ENCODE measurements around the gene MYRF.

DNA sequence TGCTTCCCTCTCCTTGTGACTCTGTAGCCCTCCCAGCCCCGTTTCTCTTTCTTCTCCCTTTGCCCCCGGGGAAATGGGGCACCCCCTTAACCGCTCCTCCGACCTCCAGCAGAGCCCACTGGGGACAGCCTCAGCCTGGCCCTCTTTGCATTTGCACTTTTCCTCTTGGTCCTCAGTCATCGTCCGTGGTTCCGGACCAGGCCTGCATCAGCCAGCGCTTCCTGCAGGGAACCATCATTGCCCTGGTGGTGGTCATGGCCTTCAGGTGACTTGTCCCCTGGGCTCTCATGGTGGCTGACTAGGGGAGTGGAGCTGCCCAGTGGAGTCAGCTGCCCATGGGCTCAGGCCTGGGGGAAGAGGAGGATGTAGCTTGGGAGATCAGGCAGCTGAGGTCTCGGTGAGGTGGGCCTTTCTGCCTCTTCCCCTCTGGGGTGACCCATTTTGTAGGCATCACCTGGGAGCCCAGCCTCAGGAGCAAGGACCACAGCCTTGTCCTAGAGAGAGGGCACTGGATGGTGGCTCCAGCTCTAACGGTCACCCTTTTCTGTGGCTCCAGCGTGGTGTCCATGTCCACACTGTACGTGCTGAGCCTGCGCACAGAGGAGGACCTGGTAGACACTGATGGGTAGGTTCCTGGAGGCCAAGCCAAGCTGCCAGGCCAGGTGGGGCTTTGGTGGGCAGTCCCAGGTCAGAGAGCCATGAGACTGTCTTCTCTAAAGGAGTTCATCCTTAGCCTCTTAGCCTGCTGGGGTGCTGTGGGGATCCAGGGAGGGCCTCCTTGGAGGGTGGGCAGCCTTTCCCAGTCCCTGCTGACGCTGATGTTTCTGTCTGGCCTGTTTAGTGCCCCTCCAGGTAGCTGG, 27.5 kb downstream of the MYRF start:
- TF ChIP-seq, protein P1, sequence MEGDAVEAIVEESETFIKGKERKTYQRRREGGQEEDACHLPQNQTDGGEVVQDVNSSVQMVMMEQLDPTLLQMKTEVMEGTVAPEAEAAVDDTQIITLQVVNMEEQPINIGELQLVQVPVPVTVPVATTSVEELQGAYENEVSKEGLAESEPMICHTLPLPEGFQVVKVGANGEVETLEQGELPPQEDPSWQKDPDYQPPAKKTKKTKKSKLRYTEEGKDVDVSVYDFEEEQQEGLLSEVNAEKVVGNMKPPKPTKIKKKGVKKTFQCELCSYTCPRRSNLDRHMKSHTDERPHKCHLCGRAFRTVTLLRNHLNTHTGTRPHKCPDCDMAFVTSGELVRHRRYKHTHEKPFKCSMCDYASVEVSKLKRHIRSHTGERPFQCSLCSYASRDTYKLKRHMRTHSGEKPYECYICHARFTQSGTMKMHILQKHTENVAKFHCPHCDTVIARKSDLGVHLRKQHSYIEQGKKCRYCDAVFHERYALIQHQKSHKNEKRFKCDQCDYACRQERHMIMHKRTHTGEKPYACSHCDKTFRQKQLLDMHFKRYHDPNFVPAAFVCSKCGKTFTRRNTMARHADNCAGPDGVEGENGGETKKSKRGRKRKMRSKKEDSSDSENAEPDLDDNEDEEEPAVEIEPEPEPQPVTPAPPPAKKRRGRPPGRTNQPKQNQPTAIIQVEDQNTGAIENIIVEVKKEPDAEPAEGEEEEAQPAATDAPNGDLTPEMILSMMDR (IDR thresholded peaks at IDR 0.05): no peak
- TF ChIP-seq POLR2AphosphoS5 (IDR thresholded peaks at IDR 0.05): no peak
